HG02840 (cell line): Measurements from ENCODE around the gene TJAP1.
"Not testable (repeated sequence)": the region's sequence is repeated elsewhere in the genome, so short reads cannot be mapped to it uniquely, and the experiment has no call there.

ENCODE experiments used
- ATAC-seq: cut with Tn5 transposase; IDR thresholded peaks from one replicate; pipeline ENCODE4 v1.9.1; 2021; ENCODE audit warnings: mild to moderate bottlenecking, moderate library complexity, moderate number of reproducible peaks; ENCODE audit not compliant: unreplicated experiment, low FRiP score

Gene TJAP1

DNA sequence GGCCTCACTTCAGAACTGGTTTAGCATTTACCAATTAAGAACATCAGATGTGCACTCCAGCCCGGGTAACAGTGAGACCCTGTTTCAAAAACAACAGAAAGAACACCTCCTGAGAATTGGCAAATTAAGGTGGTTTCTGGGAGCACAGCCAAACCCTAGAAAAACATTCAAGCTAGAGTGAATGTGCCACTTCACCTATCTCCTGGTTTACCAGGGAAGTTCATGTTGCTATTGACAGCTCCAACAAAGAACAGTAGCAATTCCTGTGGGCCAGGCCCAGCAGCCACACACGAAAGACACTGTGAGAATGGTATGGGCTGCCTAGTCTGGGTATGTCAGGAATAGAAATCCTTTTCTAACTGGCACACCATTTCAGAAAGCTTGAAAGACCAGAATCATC, 44.5 kb downstream of the TJAP1 start:
- ATAC-seq, result no peak

DNA sequence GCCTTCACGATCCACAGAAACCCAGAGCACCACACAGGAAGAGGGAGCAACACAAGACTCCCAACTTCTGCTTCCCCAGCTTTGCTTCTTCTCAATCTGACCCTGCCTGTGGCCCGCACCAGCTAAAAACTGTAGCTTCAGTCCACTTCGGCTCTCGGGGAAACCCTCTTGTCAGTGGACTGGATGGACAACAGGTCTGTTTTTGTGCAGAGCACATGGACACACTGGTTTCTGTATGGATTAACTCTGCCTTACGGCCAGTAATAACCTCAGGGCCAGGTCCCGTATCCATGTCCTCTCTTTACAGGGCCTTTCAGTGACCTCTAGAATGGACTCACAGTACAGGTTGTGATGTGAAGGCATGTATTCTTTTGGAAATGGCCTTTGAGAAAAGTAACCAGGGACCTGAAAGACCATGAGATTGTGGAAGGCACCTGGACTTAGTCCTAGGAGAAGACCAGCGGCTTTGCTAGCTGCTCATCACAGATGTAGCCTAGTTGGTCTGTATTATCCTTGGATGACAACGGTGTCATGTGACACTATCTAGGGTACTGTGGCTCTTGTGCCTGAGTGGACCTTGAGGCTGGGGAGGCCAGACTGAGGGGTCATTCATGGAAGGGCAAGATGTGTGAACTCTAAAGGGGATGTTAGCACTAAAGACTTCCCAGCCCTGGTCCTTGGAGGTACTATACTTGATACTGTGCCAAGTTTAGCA, 45.3 kb downstream of the TJAP1 start:
- ATAC-seq, result no peak

DNA sequence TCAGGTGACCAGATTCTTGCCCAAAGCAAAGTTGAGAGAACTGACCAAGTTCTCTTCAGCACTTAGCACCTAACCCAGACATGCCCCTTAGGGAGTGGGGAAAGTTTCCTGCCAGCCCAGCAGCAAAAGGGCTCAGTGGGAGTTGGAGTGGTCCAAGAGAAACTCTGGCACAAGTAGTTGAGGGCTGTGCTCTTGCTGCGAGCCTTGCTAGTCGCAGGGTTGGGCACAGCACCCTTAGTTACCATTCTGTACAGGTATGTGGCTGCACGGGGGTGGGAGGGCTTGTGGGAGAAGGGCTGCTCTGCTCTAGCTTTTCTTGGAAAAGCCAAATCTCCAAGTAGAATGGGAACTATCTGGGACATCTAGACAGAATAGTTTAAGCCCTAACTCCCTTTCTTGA, 45.9 kb downstream of the TJAP1 start:
- ATAC-seq, result no peak

DNA sequence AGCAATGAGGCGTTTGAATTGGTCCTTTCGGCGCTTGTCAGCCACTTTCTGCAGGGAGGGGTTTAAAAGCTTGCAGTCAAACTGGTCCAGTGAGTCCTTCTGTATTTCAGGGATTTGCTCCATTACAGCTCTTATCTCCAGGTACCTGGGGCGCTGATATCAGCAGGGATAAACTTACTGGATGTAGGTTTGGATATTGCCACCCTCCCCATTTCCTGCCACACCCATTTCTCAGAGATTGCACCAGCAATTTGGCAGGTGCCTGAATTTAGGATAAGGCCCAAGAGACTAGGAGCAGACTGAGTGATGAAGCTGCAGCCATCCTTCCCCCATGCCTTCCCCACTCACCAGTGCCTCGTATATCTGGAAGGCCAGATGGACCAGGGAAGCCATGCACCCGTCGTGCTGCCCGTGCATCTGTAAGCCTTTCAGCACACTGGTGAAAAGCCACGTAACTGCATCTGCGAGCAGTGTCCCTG, 47.2 kb downstream of the TJAP1 start:
- no peak for ATAC-seq

DNA sequence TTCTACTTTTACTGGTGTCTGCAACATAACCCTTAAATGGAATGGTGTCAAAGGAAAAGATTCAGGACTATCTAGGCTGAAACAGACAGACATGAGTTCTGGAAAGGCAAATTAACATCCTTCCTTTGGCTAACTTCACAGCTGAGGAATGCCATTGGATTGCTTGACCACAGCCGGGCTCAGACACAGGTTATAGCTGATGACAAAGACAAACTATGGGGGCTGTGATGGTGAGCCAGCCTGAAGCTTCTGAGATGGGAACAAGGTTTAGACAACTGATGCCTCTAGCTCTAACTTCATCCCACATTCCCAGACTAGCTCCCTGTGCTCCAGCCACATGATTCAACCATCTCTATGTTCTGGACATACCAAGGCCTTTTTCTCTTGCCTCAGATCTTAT, 54.8 kb downstream of the TJAP1 start:
- no peak for ATAC-seq

DNA sequence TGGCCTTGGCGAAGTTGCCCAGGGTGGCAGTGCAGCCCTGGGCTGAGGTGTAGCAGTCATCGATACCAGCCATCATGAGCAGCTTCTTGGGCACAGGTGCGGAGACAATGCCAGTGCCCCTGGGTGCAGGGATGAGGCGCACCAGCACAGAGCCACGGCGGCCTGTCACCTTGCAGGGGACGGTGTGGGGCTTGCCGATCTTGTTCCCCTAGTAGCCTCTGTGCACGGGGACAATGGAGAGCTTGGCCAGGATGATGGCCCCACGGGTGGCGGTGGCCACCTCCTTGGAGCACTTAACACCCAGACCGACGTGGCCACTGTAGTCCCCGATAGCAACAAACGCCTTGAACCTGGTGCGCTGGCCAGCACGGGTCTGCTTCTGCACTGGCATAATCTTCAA, 61.6 kb downstream of the TJAP1 start:
- ATAC-seq, result not testable (repeated sequence)

DNA sequence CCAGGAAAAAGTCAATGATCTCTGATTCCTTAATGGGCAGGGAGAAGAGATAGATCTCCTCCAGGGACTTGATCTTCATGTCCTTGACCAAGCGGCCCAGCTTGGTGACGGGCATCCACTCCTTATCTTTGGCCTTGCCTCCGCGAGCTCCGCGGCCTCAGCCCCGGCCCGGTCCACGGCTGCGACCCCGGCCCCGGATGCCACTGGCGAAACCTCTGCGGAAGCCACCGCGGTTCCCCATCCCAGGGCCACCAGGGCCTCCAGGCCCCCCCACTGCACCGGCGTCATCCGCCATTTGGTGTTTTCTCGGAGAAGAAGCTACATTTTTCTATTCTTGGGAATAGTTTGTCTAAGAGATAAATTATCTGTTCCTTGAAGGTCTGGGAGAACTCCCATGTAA, 62.0 kb downstream of the TJAP1 start:
- not testable (repeated sequence) for ATAC-seq

DNA sequence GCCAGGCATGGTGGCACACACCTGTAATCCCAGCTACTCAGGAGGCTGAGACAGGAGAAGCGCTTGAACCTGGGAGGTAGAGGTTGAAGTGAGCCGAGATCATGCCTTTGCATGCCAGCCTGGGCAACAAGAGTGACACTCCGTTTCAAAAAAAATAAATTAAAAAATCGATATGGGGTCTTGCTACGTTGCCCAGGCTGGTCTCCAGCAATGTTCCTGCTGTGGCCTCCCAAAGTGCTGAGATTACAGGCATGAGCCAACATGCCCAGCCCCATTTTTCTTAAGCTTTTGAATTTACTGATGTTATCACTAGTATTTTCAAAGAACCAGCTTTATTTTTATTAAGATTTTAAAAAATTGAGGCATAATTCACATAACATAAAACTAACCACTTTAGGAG, 63.1 kb downstream of the TJAP1 start:
- ATAC-seq, result no peak

DNA sequence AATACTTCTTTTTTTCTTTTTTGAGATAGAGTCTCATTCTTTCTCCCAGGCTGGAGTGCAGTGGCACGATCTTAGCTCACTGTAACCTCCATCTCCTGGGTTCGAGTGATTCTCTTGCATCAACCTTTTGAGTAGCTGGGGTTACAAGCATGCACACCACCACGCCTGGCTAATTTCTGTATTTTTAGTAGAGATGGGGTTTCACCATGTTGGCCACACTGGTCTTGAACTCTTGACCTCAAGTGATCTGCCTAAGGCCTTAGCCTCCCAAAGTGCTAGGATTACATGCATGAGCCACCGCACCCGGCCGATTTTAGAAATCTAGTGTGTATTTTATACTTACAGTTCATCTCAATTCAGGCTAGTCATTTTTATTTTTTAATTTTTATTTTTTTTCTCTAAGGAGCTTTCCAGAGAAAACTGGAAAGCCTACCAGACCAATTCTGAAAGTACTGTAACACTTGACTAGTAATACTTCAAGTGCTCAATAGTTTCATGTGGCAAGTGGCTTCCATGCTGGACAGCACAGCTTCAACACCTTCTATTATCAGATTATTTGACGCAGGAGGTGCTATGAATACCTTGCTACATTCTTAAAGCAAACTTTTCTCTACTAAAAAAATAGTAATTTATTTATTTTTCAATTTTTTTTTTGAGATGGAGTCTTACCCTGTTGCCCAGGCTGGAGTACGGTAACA, 64.6 kb downstream of the TJAP1 start:
- ATAC-seq, result no peak

DNA sequence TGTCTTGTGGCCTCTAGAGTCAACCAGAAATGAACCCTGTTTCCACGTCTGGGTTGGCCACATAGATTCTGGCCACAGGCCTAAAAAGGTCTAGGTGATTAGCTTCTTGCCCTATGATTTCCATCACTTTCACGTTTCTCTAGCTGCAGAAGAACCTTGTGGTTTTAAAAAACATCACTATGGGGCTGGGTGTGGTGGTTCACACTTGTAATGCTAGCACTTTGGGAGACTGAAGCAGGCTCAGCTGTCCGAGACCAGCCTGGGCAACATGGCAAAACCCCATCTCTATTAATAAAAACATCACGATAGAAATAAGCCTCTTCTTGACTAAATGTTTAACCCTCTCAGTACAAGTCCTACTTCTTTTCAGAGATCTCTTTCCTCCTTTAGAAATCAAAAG, 67.1 kb downstream of the TJAP1 start:
- ATAC-seq, result no peak

DNA sequence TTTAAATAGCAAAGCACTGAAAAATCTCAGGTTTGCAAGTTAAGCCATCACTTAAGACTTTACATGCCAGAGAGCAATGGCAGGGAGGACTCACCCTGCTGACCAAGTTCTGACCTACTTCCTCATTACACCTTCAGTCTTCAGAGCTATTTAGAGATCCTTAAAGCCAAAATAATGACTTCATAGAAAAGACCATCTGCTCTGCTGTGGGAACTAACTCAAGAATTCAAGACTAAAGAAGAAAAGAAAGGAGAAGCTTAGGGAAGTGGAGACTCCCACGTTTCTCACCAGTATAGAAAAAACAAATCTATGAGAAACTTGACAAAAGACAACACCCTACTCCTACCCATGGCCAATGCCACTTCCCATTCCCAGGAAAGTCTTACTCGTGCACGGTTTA, 69.9 kb downstream of the TJAP1 start:
- no peak for ATAC-seq
